ENCODE results near the gene C1orf141.
A peak's percentile ranks its signal among the peaks of the same experiment; 100 is the strongest.

Gene C1orf141

DNA sequence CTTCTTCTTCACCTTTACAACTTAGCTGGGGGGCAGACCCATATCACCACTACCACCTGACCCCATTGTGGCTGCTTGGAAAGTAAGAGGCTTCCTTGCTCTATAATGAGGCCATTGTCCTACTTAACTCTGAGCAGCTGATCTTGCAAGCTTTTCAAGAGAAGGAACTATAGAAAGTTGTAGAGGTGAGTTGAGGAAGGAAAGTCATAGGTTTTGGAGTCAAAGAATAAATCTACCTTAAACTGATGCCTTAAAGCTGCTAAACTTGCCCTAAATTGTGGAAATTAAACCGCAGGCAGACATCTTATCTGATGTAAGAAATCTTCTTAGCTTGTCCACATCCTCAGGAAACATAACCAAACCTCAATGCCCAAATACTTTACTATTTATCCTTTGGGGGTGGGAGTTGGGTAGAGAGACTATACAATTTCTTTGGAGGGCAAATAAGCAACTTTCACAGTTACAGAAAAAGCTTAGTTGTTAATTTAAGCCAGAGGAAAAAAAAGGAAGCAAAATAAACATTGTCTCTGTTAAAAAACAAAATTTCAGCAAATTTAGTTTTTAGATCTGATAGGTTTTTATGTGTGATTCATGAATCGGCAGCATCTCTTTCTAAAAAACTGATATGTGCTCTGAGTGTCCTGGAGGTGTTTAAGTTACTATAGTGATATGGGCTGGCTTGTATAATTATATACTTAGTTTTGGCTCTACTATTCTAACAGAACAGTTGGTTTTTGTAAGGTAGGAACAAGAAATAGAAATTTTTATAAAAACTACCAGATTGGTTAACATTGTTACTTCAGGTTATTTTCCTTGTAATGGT lies 36.2 kb upstream of the C1orf141 start:
- no peaks in the 10 kb centered on the region for H3K4me1 Mint-ChIP-seq
- no peak for DNase-seq
- H3K36me3 Mint-ChIP-seq (ENCODE audit: low read depth): no peaks in the 10 kb centered on the region
- peaks cover 4% of the 10 kb centered on the region for H3K27me3 Mint-ChIP-seq (ENCODE audit: low read depth, poor library complexity)
- TF ChIP-seq CTCF (IDR thresholded peaks at IDR 0.05): no peak
- no peak overlapping the region for H3K4me3 Mint-ChIP-seq
- peaks cover under 1% of the 10 kb centered on the region for H3K9me3 Mint-ChIP-seq
- H3K27ac Mint-ChIP-seq: no peak overlapping the region

- H3K27me3 Mint-ChIP-seq (ENCODE audit: low read depth, poor library complexity): peaks cover under 1% of the 10 kb centered on the region
- H3K27ac Mint-ChIP-seq: no peak overlapping the region
- no peak overlapping the region for H3K4me3 Mint-ChIP-seq
These were observed 35.2 kb upstream of the C1orf141 start for GRCh38 chr1:67169932-67170331.

DNA sequence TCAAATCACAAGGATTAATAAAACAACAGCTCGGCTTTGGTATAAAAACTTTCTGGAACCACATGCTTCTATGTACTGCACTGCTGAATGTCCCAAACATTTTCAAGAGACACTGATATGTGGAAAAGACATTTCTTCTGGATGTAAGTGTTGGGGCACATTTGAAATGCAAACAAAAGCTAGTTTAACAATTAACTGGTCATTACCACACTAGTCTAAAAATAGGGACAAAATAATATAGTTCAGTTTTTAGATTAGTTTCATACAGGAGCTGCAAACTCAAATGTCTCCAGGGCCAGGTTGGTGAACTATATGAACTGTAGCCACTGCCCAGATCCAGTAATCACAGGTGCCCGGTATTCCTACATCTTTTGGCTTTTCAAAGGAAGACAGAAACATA lies 34.7 kb upstream of the C1orf141 start:
- no peaks in the 10 kb centered on the region for H3K27me3 Mint-ChIP-seq (ENCODE audit: low read depth, poor library complexity)

More at GRCh38 chr1:67169932-67170331, 35.2 kb upstream of the C1orf141 start:
- Mint-ChIP-seq H3K36me3 (ENCODE audit: low read depth) (no peaks in the 10 kb centered on the region), H3K4me1 (no peaks in the 10 kb centered on the region), H3K9me3 (no peaks in the 10 kb centered on the region)
- no peak for TF ChIP-seq CTCF (IDR thresholded peaks at IDR 0.05)
- no peak for DNase-seq

GRCh38 chr1:67166196-67166595 lies 31.4 kb upstream of the C1orf141 start, which contains the start of gene IL23R:
Gene IL23R (plus strand): TSS chr1:67166454. CDS start chr1:67168121, 1,667 bp downstream.
- H3K27ac Mint-ChIP-seq: peak within 1 kb of the TSS; percentile 71
- no peaks in the 10 kb centered on the region for H3K36me3 Mint-ChIP-seq (ENCODE audit: low read depth)
- no peak within 1 kb of the TSS for H3K4me3 Mint-ChIP-seq
- no peaks in the 10 kb centered on the region for H3K4me1 Mint-ChIP-seq
- TF ChIP-seq CTCF (IDR thresholded peaks at IDR 0.05): no peak
- H3K27me3 Mint-ChIP-seq (ENCODE audit: low read depth, poor library complexity): no peaks in the 10 kb centered on the region
- DNase-seq: no peak
- H3K9me3 Mint-ChIP-seq: no peaks in the 10 kb centered on the region

More for the DNA sequence above, 34.7 kb upstream of the C1orf141 start:
- Mint-ChIP-seq H3K36me3 (ENCODE audit: low read depth) (no peaks in the 10 kb centered on the region), H3K4me3 (no peak overlapping the region), H3K9me3 (no peaks in the 10 kb centered on the region), H3K4me1 (no peaks in the 10 kb centered on the region), H3K27ac (no peak overlapping the region)
- DNase-seq: no peak
- no peak for TF ChIP-seq CTCF (IDR thresholded peaks at IDR 0.05)

- H3K27me3 Mint-ChIP-seq (ENCODE audit: low read depth, poor library complexity): no peaks in the 10 kb centered on the region
- no peak for TF ChIP-seq CTCF (IDR thresholded peaks at IDR 0.05)
- H3K4me3 Mint-ChIP-seq: no peak overlapping the region
- H3K27ac Mint-ChIP-seq: no peak overlapping the region
- no peak for DNase-seq
- H3K4me1 Mint-ChIP-seq: no peaks in the 10 kb centered on the region
- no peaks in the 10 kb centered on the region for H3K9me3 Mint-ChIP-seq
- H3K36me3 Mint-ChIP-seq (ENCODE audit: low read depth): no peaks in the 10 kb centered on the region
These were observed 30.8 kb upstream of the C1orf141 start for GRCh38 chr1:67165468-67166041.

Data from nephron progenitor cell (in vitro differentiated cells).